Neural crest cell (in vitro differentiated cells): ENCODE results near the gene CACNG7. TPM values are rescaled to one million over a fixed set of nuclear protein-coding genes. Genes with fewer than 3 reads are reported as not detected.
"Not testable (repeated sequence)": the region's sequence is repeated elsewhere in the genome, so short reads cannot be mapped to it uniquely, and the experiment has no call there.

Source experiments
- DNase-seq: peaks from one replicate; pipeline ENCODE4 v3.0.0; 2021; ENCODE audit warnings: low read depth, mixed read lengths, low spot score
- H3K27ac Mint-ChIP-seq: one replicate; pipeline ENCODE4 v1.8.0; 2021; ENCODE audit warnings: mild to moderate bottlenecking, mixed read lengths; ENCODE audit not compliant: unreplicated experiment
- H3K27me3 Mint-ChIP-seq: 2 replicates; pipeline ENCODE4 v1.8.0; 2021; ENCODE audit warnings: low read depth, mild to moderate bottlenecking, mixed read lengths
- H3K36me3 Mint-ChIP-seq: 2 replicates; pipeline ENCODE4 v1.8.0; 2021; ENCODE audit warnings: low read depth, mild to moderate bottlenecking, mixed read lengths
- H3K4me1 Mint-ChIP-seq: 2 replicates; pipeline ENCODE4 v1.8.0; 2021; ENCODE audit warnings: mixed read lengths
- H3K4me3 Mint-ChIP-seq: one replicate; pipeline ENCODE4 v1.8.0; 2021; ENCODE audit warnings: mild to moderate bottlenecking, mixed read lengths
- H3K9me3 Mint-ChIP-seq: 2 replicates; pipeline ENCODE4 v1.8.0; 2021; ENCODE audit warnings: mixed read lengths
- CTCF ChIP-seq: fragments of 200-600 bp; sonication (generic); conservative IDR thresholded peaks from 2 replicates; pipeline ENCODE4 v1.5.0; 2021; ENCODE audit warnings: antibody characterized with exemption, mild to moderate bottlenecking
- total RNA-seq: library from RNA; stranded (reverse); gene quantifications from 2 replicates; pipeline ENCODE4 v1.2.1, GENCODE V29; 2021

Gene CACNG7
- total RNA-seq, 1 donor from 2014 or later: 25.3 TPM

GRCh38 chr19:53867225-53868090 is 41.6 kb upstream of the CACNG7 start, which contains the start of gene MYADM:
TSS of gene MYADM (plus strand) at chr19:53867883. CDS start at chr19:53873530, 5,647 bp downstream.
- DNase-seq: peak; percentile 98
- Mint-ChIP-seq H3K4me3 (peak within 1 kb of the TSS; percentile 91), H3K27me3 (peaks cover 30% of the 10 kb centered on the region), H3K4me1 (peaks cover 38% of the 10 kb centered on the region), H3K27ac (peak within 1 kb of the TSS; percentile 99), H3K9me3 (no peaks in the 10 kb centered on the region), H3K36me3 (no peaks in the 10 kb centered on the region)
- TF ChIP-seq CTCF: no peak

DNA sequence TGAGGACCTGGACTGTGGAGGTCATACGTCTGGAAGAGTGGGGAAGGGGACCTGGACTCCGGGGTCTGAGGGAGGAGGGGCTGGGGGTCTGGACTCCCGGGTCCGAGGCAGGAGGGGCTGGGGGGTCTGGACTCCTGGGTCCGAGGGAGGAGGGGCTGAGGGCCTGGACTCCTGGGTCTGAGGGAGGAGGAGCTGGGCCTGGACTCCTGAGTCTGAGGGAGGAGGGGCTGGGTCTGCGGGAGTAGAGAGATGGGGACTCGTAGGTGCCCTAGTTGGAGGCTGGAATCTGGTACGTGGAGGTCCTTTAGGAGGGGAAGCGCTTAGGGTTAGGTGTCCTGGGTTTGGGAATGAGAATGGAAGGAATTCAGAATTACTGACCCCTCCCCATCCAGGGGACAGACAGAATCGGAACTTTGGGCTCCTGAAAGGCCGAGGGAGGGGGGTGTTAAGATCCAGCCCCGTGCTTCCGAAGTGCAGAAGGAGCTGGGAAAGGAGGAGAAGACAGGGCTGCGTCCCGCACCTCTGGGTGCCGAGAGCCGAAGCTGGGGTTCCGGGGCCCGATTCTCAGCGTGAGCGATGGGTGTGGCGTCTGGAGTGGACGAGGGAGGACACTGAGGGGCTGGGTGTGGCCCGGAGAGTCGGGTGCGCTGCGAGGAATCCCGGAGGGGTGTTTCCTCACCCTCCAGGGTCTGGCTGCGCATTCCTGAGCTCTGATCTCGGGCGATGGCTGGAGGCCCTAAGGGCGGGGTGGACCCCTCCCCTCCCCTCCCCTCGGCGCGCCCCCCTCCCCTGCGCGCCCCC is 40.8 kb upstream of the CACNG7 start:
- H3K4me3 Mint-ChIP-seq: peak overlapping the region; percentile 91
- H3K27ac Mint-ChIP-seq: peak overlapping the region; percentile 90
- DNase-seq: no peak
- H3K4me1 Mint-ChIP-seq: peaks cover 38% of the 10 kb centered on the region
- no peaks in the 10 kb centered on the region for H3K36me3 Mint-ChIP-seq
- no peak for TF ChIP-seq CTCF
- no peaks in the 10 kb centered on the region for H3K9me3 Mint-ChIP-seq
- H3K27me3 Mint-ChIP-seq: peaks cover 27% of the 10 kb centered on the region

DNA sequence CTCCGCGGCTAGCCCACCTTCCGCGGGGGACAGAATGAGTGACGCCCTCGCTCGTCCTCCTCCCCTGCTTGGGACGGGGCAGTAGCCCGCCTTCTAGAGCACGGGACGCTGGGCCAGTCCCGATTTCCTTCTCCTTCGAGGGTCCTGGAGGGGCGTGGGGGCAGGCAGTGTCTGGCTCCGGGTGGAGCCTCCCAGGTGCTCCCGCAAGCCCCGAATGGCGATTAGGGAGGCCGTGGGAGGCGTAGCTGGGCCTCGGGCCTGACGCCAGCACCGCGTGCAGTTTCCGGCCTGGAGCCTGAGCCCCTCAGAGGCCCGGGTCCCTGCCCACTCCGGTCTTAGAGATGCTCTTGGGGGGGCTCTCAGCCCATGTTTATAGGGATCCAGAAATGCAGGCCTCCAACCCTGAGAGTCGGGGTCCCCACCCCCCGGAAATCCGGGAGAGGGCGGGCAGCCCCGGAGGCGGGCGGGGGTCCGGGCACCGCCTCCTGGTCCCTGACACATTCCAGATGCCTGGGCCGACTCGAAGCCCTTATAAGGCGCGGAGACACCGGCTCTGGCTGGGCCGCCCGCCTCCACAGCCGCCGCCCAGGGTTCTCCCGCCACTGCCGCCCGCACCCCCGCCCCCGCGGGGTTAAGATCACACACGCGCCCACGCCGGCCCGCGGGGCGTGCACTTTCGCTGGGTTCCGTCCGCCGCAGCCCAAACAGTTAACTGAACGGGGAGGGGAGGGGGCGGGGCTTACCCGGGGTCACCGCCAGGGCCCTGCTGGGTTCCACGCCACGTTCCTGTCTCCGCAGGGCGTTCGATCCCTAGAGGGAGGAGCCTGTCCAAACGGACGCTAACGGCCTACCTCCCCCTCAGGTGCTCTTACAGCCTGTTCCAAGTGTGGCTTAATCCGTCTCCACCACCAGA is 39.9 kb upstream of the CACNG7 start:
- Mint-ChIP-seq H3K27ac (peak overlapping the region; percentile 78), H3K9me3 (no peaks in the 10 kb centered on the region), H3K36me3 (peaks cover 5% of the 10 kb centered on the region), H3K4me1 (peaks cover 38% of the 10 kb centered on the region), H3K27me3 (peaks cover 23% of the 10 kb centered on the region), H3K4me3 (peak overlapping the region; percentile 87)
- peak; percentile 51 for TF ChIP-seq CTCF
- DNase-seq: peak; percentile 65

- Mint-ChIP-seq H3K27ac (peak overlapping the region; percentile 78), H3K4me3 (peak overlapping the region; percentile 87), H3K27me3 (peaks cover 17% of the 10 kb centered on the region), H3K4me1 (peaks cover 32% of the 10 kb centered on the region)
- DNase-seq, H3K36me3 Mint-ChIP-seq, H3K9me3 Mint-ChIP-seq: not testable (repeated sequence)
Measured at GRCh38 chr19:53869805-53870484, 39.1 kb upstream of the CACNG7 start.

- peaks cover 32% of the 10 kb centered on the region for H3K4me1 Mint-ChIP-seq
- peak overlapping the region; percentile 83 for H3K27ac Mint-ChIP-seq
- DNase-seq: no peak
- peaks cover 9% of the 10 kb centered on the region for H3K36me3 Mint-ChIP-seq
- TF ChIP-seq CTCF: no peak
- H3K9me3 Mint-ChIP-seq: no peaks in the 10 kb centered on the region
- H3K27me3 Mint-ChIP-seq: peaks cover 16% of the 10 kb centered on the region
- peak overlapping the region; percentile 81 for H3K4me3 Mint-ChIP-seq
Measured at GRCh38 chr19:53870485-53870844, 38.6 kb upstream of the CACNG7 start.
